K562 (cell line): ENCODE measurements around the gene NOLC1. TPM values are rescaled to one million over a fixed set of nuclear protein-coding genes. Genes with fewer than 3 reads are reported as not detected.
"Not testable (repeated sequence)": the region's sequence is repeated elsewhere in the genome, so short reads cannot be mapped to it uniquely, and the experiment has no call there.

Source experiments
- ATAC-seq: fragments of 200-7000 bp; cut with Tn5 transposase; 3 replicates; pipeline ENCODE4 v1.9.1; 2020; ENCODE audit warnings: moderate library complexity
- BruUV-seq: library from RNA; stranded (reverse); fragments of 400-500 nt; replicated peaks from 2 replicates; lab custom pipeline; 2021; lab: Mats Ljungman, UMichigan
- CTCF ChIA-PET: fragments of 300-600 bp; formaldehyde crosslinking; extraction: SDS; loops from one replicate; lab custom pipeline; 2021; ENCODE audit warnings: low intra/inter-chr PET ratio; lab: Yijun Ruan, JAX
- POLR2A ChIA-PET: fragments of 300-600, 350-650 bp; sonication (Branson Sonifier 250); formaldehyde crosslinking; extraction: SDS; loops from one replicate; lab custom pipeline; 2021; ENCODE audit warnings: antibody characterized with exemption, inconsistent platforms; lab: Yijun Ruan, JAX
- DNase-seq, 4 experiments: peaks; one replicate each; pipeline versions ENCODE4 v3.0.0 to v3.0.0-alpha.2; 2011 to 2018; ENCODE audit warnings: low spot score in 3 of 4, mixed read lengths in 3 of 4; ENCODE audit errors: extremely low read depth in 1 of 4
- FAIRE-seq: peaks from 2 replicates; lab custom pipeline; 2011; peaks lifted over from hg19 to GRCh38; lab: Jason Lieb, UNC
- H2AFZ ChIP-seq: 2 replicates; pipeline ENCODE4 v1.6.0; 2011; ENCODE audit warnings: low read depth, low read length, control low read depth, inconsistent platforms
- H3K27ac ChIP-seq: fragments of 200-600 bp; 3 replicates; pipeline ENCODE4 v1.8.0; 2011; ENCODE audit warnings: low read depth, mild to moderate bottlenecking, control low read depth, inconsistent platforms, low read length, moderate library complexity, mixed read lengths; ENCODE audit errors: extremely low read depth
- H3K27me3 ChIP-seq, 2 experiments: fragments of 300-600 bp in 1 of 2; 2 replicates in 1 of 2; 3 replicates in 1 of 2; pipeline versions ENCODE4 v1.6.0 to v1.8.0; 2011; ENCODE audit warnings: inconsistent platforms in 2 of 2, low read length in 2 of 2, mild to moderate bottlenecking in 1 of 2, mixed read lengths in 1 of 2, moderate library complexity in 1 of 2; ENCODE audit not compliant: control insufficient read depth in 2 of 2, insufficient read depth in 2 of 2
- H3K36me3 ChIP-seq: fragments of 300-600 bp; 3 replicates; pipeline ENCODE4 v1.8.0; 2011; ENCODE audit warnings: mild to moderate bottlenecking, low read length, inconsistent platforms; ENCODE audit not compliant: control insufficient read depth, insufficient read depth
- H3K4me1 ChIP-seq, 2 experiments: fragments of 200-600 bp in 1 of 2; replicated peaks in 1 of 2; 2 replicates in 1 of 2; 3 replicates in 1 of 2; pipeline versions ENCODE4 v1.5.1 to v1.8.0; 2011; ENCODE audit warnings: inconsistent platforms in 2 of 2, low read length in 2 of 2, mild to moderate bottlenecking in 1 of 2, mixed read lengths in 1 of 2, moderate library complexity in 1 of 2; ENCODE audit not compliant: control insufficient read depth in 2 of 2, insufficient read depth in 2 of 2
- H3K4me2 ChIP-seq: 2 replicates; pipeline ENCODE4 v1.6.1; 2011; ENCODE audit warnings: low read length, control low read depth, inconsistent platforms, mixed read lengths; ENCODE audit not compliant: insufficient read depth
- H3K4me3 ChIP-seq: fragments of 200-600 bp; sonication (generic), shearing (Covaris generic); 2 replicates; pipeline ENCODE4 v1.5.1; 2016; ENCODE audit warnings: control low read depth, inconsistent platforms
- H3K79me2 ChIP-seq: fragments of 200-600 bp; 3 replicates; pipeline ENCODE4 v1.8.0; 2011; ENCODE audit warnings: low read length, inconsistent platforms; ENCODE audit not compliant: control insufficient read depth, insufficient read depth
- H3K9ac ChIP-seq, 2 experiments: 2 replicates each; pipeline versions ENCODE4 v1.6.0 to v1.6.1; 2011; ENCODE audit warnings: low read depth in 2 of 2, low read length in 2 of 2, control low read depth in 1 of 2, inconsistent platforms in 1 of 2, mild to moderate bottlenecking in 1 of 2, mixed read lengths in 1 of 2; ENCODE audit not compliant: insufficient read depth in 1 of 2
- H3K9me1 ChIP-seq: one replicate; pipeline ENCODE4 v1.6.0; 2011; ENCODE audit warnings: inconsistent platforms, mild to moderate bottlenecking, low read length, moderate library complexity; ENCODE audit not compliant: control insufficient read depth, insufficient read depth
- H3K9me3 ChIP-seq: replicated peaks from 2 replicates; pipeline ENCODE4 v1.5.1; 2011; ENCODE audit warnings: low read depth, low read length, inconsistent platforms; ENCODE audit not compliant: control insufficient read depth, insufficient read depth
- H4K20me1 ChIP-seq: replicated peaks from 2 replicates; pipeline ENCODE4 v1.6.1; 2011; ENCODE audit warnings: low read length, inconsistent platforms, mixed read lengths; ENCODE audit not compliant: control insufficient read depth, insufficient read depth
- NEUROD1 ChIP-seq: fragments of 150-350 bp; IDR thresholded peaks from 2 replicates; pipeline ENCODE4 v1.6.1; 2014; ENCODE audit warnings: borderline replicate concordance, low read length, low read depth; ENCODE audit not compliant: partially characterized antibody
- PTBP1 ChIP-seq: fragments of 200-400 bp; formaldehyde crosslinking; IDR thresholded peaks from 2 replicates; pipeline ENCODE4 v1.6.1; 2017; ENCODE audit warnings: low read depth, low read length
- RUNX1 ChIP-seq: sonication (generic); IDR thresholded peaks from 2 replicates; pipeline ENCODE4 v1.6.1; 2016; ENCODE audit warnings: antibody characterized with exemption, low read depth
- ZFPM2 ChIP-seq: fragments of 250-450 bp; sonication (Bioruptor Pico); IDR thresholded peaks from 2 replicates; pipeline ENCODE4 v1.5.1; 2022; ENCODE audit warnings: mild to moderate bottlenecking
- ZNF146 ChIP-seq: IDR thresholded peaks from one replicate; pipeline ENCODE4 v1.6.1; 2018; ENCODE audit warnings: missing compliant biosample characterization; ENCODE audit not compliant: unreplicated experiment
- ZNF282 ChIP-seq: sonication (generic); formaldehyde crosslinking; IDR thresholded peaks from 2 replicates; pipeline ENCODE4 v1.8.1; 2023; ENCODE audit warnings: missing genetic modification reagents
- WGBS: fragments of 100-300 bp; shearing (Covaris generic); methylation state at CpG from one replicate; pipeline ENCODE4 v1.1.6; 2016; ENCODE audit warnings: low coverage, mixed read lengths; ENCODE audit not compliant: insufficient coverage; ENCODE audit errors: missing lambda C conversion rate; 5-methylcytosine and 5-hydroxymethylcytosine counted together
- in situ Hi-C: fragments of 300-500 bp; cut with MboI; formaldehyde crosslinking; loops from 4 replicates; pipeline ENCODE4 v1.15.0; 2018; ENCODE audit warnings: inconsistent platforms, mixed read lengths
- intact Hi-C: fragments of 100-400 bp; cut with micrococcal nuclease; formaldehyde crosslinking; loops from 2 replicates; pipeline ENCODE4 v1.14.2; 2022
- polyA plus RNA-seq, 8 experiments: library from polyadenylated mRNA; depleted of rRNA in 4 of 8; stranded (reverse) in 5 of 8; unstranded in 3 of 8; fragments of >200 nt; fragmentation: Nextera tagmentation in 2 of 8; fragmentation: Illumina TruSeq in 1 of 8; extraction: Ambion mirVana in 2 of 8; extraction: Trizol in 1 of 8; gene quantifications; 2 replicates each; pipeline versions ENCODE4 v1.2.1 to v1.2.3, GENCODE V29; 2011 to 2014; ENCODE audit warnings: inconsistent platforms in 1 of 8, missing spikeins in 1 of 8
- total RNA-seq, 7 experiments: library from RNA; depleted of rRNA in 6 of 7; stranded (reverse); fragments of >200 nt in 6 of 7; fragmentation: Illumina TruSeq in 2 of 7; extraction: Trizol in 2 of 7; gene quantifications; 2 replicates each; pipeline versions ENCODE4 v1.2.1 to v1.2.3, GENCODE V29; 2011 to 2021; ENCODE audit warnings: low replicate concordance in 1 of 7
- TF ChIP-seq, protein P1 (sequence below): fragments of 250-450 bp; sonication (Bioruptor Pico); IDR thresholded peaks from 2 replicates; pipeline ENCODE4 v1.5.1; 2021; ENCODE audit warnings: mild to moderate bottlenecking
- TF ChIP-seq, protein P2 (sequence below), 3 experiments: fragments of 200-800 bp in 1 of 3; sonication (Bioruptor generic) in 1 of 3; sonication (generic) in 1 of 3; formaldehyde crosslinking in 1 of 3; IDR thresholded peaks; 2 replicates each; pipeline versions ENCODE4 v1.6.1 to v1.8.0; 2016 to 2022; ENCODE audit warnings: mild to moderate bottlenecking in 2 of 3, missing compliant biosample characterization in 2 of 3, missing genetic modification characterization in 2 of 3, missing genetic modification reagents in 1 of 3
- TF ChIP-seq, protein P3 (sequence below): IDR thresholded peaks from 3 replicates; pipeline ENCODE4 v1.6.1; 2011; ENCODE audit warnings: borderline replicate concordance, mild to moderate bottlenecking; ENCODE audit not compliant: insufficient read length, insufficient read depth

NOLC1 gene
- total and polyA plus RNA-seq, 9 of the 15 experiments (the other 6 are each of a cell fraction or from before 2014, with no cell fraction given) = 102 to 310 (median 165) TPM

DNA sequence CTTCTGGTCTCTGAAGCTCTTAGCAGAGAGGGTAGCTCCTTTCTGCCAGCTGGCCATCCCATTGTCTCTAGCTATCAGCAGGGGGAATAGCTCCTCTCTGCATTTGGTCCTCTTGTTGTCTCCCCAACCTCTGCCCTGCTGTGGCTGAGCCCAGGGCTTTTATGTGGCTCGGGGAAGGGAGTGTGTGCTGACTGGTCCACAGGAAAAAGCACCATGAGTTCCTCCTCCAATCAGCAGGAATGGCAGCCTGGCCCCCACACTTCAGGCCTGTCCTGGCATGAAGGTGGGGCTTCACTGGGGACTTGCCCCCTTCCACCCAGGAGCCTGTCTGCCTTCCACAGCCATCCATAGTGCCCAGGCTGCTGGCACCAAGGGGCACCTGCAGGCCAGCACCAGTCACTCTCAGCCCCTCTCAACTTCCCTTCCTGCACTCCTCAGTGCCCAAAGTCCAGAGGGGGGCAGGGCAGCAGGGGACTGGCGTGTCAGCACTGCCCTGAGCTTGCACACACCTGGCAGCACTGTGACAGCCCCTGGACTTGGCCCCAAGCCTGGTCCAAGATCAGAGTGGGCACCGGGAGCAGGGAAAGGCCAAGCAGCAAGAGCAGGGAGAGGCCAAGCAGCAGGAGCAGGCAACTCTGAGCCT lies 36.2 kb downstream of the NOLC1 start (continued):
- TF ChIP-seq, protein P1, sequence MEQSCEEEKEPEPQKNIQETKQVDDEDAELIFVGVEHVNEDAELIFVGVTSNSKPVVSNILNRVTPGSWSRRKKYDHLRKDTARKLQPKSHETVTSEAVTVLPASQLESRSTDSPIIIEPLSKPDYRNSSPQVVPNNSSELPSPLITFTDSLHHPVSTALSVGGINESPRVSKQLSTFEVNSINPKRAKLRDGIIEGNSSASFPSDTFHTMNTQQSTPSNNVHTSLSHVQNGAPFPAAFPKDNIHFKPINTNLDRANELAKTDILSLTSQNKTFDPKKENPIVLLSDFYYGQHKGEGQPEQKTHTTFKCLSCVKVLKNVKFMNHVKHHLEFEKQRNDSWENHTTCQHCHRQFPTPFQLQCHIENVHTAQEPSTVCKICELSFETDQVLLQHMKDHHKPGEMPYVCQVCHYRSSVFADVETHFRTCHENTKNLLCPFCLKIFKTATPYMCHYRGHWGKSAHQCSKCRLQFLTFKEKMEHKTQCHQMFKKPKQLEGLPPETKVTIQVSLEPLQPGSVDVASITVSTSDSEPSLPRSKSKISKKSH (CRISPR knock-in tag) = no peak
- TF ChIP-seq ZNF282 = no peak
- TF ChIP-seq, protein P2, sequence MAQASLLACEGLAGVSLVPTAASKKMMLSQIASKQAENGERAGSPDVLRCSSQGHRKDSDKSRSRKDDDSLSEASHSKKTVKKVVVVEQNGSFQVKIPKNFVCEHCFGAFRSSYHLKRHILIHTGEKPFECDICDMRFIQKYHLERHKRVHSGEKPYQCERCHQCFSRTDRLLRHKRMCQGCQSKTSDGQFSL (CRISPR knock-in tag; IDR thresholded peaks at IDR 0.05) = no peak
- TF ChIP-seq, protein P2 (tag; IDR thresholded peaks at IDR 0.05) = no peak
- TF ChIP-seq NEUROD1 = no peak
- TF ChIP-seq, protein P3, sequence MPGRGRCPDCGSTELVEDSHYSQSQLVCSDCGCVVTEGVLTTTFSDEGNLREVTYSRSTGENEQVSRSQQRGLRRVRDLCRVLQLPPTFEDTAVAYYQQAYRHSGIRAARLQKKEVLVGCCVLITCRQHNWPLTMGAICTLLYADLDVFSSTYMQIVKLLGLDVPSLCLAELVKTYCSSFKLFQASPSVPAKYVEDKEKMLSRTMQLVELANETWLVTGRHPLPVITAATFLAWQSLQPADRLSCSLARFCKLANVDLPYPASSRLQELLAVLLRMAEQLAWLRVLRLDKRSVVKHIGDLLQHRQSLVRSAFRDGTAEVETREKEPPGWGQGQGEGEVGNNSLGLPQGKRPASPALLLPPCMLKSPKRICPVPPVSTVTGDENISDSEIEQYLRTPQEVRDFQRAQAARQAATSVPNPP = no peak
- TF ChIP-seq ZFPM2 = no peak
- TF ChIP-seq PTBP1 = no peak
- no peak for TF ChIP-seq RUNX1
- TF ChIP-seq ZNF146 (CRISPR knock-in tag) = no peak

DNA sequence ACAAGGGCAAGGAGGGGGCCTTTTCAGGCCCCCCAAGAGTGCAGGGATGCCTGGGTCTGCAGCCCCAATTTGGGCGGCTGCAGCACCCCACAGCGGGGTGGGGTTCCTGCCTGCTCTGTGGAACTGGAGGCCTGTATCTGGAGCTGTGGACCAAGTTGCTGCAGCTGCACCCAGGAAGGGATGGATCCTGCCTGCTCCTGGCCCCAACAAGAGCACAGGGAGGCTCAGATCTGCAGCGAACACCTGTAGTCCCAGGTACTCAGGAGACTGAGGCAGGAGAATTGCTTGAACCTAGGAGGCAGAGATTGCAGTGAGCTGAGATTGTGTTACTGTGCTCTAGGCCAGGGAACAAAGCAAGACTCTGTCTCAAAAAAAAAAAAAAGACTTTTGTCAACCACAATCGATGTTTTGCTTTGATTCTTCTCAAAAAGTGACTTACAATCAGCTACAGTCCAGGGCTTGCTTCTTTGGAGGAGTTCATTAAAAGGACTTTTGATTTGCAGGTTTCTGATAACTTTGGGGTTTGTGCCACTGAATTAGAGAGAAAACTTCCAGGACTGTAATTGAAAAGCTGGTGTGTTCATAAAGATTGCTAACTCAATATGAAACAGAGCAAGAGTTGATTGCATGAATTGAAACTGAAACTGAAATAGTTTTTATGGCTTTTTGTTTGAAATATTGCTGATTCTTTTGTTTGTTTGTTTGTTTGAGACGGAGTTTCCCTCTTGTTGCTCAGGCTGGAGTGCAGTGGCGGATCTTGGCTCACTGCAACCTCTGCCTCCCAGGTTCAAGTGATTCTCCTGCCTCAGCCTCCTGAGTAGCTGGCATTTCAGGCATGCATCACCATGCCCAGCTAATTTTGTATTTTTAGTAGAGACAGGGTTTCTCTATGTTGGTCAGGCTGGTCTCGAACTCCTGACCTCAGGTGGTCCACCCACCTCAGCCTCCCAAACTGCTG lies 37.0 kb downstream of the NOLC1 start:
- FAIRE-seq, DNase-seq, CTCF ChIA-PET, in situ Hi-C loops, BruUV-seq, H3K27ac ChIP-seq, H3K9ac ChIP-seq, intact Hi-C loops, H2AFZ ChIP-seq, H3K9me3 ChIP-seq, ATAC-seq, H3K9me1 ChIP-seq, H3K27me3 ChIP-seq, H3K4me3 ChIP-seq, H4K20me1 ChIP-seq, H3K79me2 ChIP-seq, H3K4me1 ChIP-seq, H3K4me2 ChIP-seq, H3K36me3 ChIP-seq: not testable (repeated sequence)
- POLR2A ChIA-PET = interaction anchor here (0.6 to 1.3 kb wide), 2 partner anchors 20 to 70 kb away, joined by 3 to 4 read pairs; no protein-coding TSS in a partner anchor
- 2% methylated on average over 6 of the region's 7 CpGs for WGBS
